Stimulated activated naive CD8-positive, alpha-beta T cell treated with anti-CD3 and anti-CD28 coated beads, Interleukin-15, Interleukin-2, amounts not matched to agents 100 U/mL and 50 U/mL, for 24 hours (primary cell): ENCODE measurements around the gene PRKAG2.

Experiments
- ATAC-seq: fragments of 150-1000 bp; cut with Tn5 transposase; one replicate; pipeline ENCODE4 v1.10.0; 2021
- DNase-seq: peaks from one replicate; pipeline ENCODE4 v3.0.0; 2021

PRKAG2 gene

GRCh38 chr7:151900986-151901621 is 24.2 kb upstream of the PRKAG2 start:
- no peak for ATAC-seq
- DNase-seq: no peak

GRCh38 chr7:151900591-151900985 is 23.7 kb upstream of the PRKAG2 start:
- ATAC-seq: no peak
- DNase-seq: no peak

- DNase-seq (no peak), ATAC-seq (no peak)
These were observed 22.8 kb upstream of the PRKAG2 start for GRCh38 chr7:151899513-151900360.

GRCh38 chr7:151897951-151898686 is 21.2 kb upstream of the PRKAG2 start:
- DNase-seq: no peak
- no peak for ATAC-seq

GRCh38 chr7:151897161-151897731 is 20.3 kb upstream of the PRKAG2 start:
- DNase-seq: no peak
- ATAC-seq: no peak

- ATAC-seq: no peak
- no peak for DNase-seq
These were observed 19.6 kb upstream of the PRKAG2 start for GRCh38 chr7:151896486-151896885.

GRCh38 chr7:151896086-151896485 is 19.2 kb upstream of the PRKAG2 start:
- ATAC-seq (no peak), DNase-seq (no peak)

GRCh38 chr7:151895631-151896031 is 18.7 kb upstream of the PRKAG2 start:
- DNase-seq (no peak), ATAC-seq (no peak)

- ATAC-seq: no peak
These were observed 18.2 kb upstream of the PRKAG2 start for GRCh38 chr7:151895008-151895630.

GRCh38 chr7:151894111-151895007 is 17.4 kb upstream of the PRKAG2 start:
- no peak for DNase-seq
- ATAC-seq: no peak

More at GRCh38 chr7:151895008-151895630, 18.2 kb upstream of the PRKAG2 start:
- DNase-seq: no peak

GRCh38 chr7:151893405-151893923 is 16.5 kb upstream of the PRKAG2 start:
- DNase-seq (no peak), ATAC-seq (no peak)

GRCh38 chr7:151891753-151892152 is 14.8 kb upstream of the PRKAG2 start:
- ATAC-seq (no peak), DNase-seq (no peak)

GRCh38 chr7:151891182-151891581 is 14.3 kb upstream of the PRKAG2 start:
- ATAC-seq: no peak
- DNase-seq: no peak

GRCh38 chr7:151890355-151891004 is 13.6 kb upstream of the PRKAG2 start:
- ATAC-seq (no peak), DNase-seq (no peak)

- ATAC-seq (no peak), DNase-seq (no peak)
These were observed 12.8 kb upstream of the PRKAG2 start for GRCh38 chr7:151889406-151890354.

GRCh38 chr7:151888079-151889067 is 11.5 kb upstream of the PRKAG2 start:
- ATAC-seq (no peak), DNase-seq (no peak)

- ATAC-seq (no peak), DNase-seq (no peak)
These were observed 9.9 kb upstream of the PRKAG2 start for GRCh38 chr7:151886783-151887182.

- ATAC-seq: no peak
- no peak for DNase-seq
These were observed 8.3 kb upstream of the PRKAG2 start for GRCh38 chr7:151885202-151885580.
